ENCODE results near the gene RGS2.

RGS2 gene

GRCh38 chr1:192795916-192796618 is 12.8 kb upstream of the RGS2 start:
- DNase-seq (ENCODE audit: low read depth in 2 of 2) = no peak

GRCh38 chr1:192797143-192797542 is 11.7 kb upstream of the RGS2 start:
- no peak for DNase-seq (ENCODE audit: low read depth in 2 of 2)

- no peak for DNase-seq (ENCODE audit: low read depth in 2 of 2)
Measured at GRCh38 chr1:192797891-192798290, 10.9 kb upstream of the RGS2 start.

GRCh38 chr1:192801451-192801850 is 7.4 kb upstream of the RGS2 start:
- no peak for DNase-seq (ENCODE audit: low read depth in 2 of 2)

GRCh38 chr1:192802406-192802805 is 6.4 kb upstream of the RGS2 start:
- no peak for DNase-seq (ENCODE audit: low read depth in 2 of 2)

GRCh38 chr1:192803501-192803900 is 5.3 kb upstream of the RGS2 start:
- DNase-seq (ENCODE audit: low read depth in 2 of 2) = no peak

GRCh38 chr1:192805832-192806323 is 3.0 kb upstream of the RGS2 start:
- DNase-seq (ENCODE audit: low read depth in 2 of 2) = no peak

GRCh38 chr1:192807211-192808162 is 1.4 kb upstream of the RGS2 start:
- DNase-seq (ENCODE audit: low read depth in 2 of 2) = no peak

GRCh38 chr1:192808163-192808517 is 699 bp upstream of the RGS2 start:
- no peak for DNase-seq (ENCODE audit: low read depth in 2 of 2)

GRCh38 chr1:192809307-192810252 is 741 bp downstream of the RGS2 start:
- DNase-seq (ENCODE audit: low read depth in 2 of 2) = peak; percentile 20 to 23

- DNase-seq (ENCODE audit: low read depth in 2 of 2) = no peak
Measured at GRCh38 chr1:192810253-192810880, 1.5 kb downstream of the RGS2 start.

- no peak for DNase-seq (ENCODE audit: low read depth in 2 of 2)
Measured at GRCh38 chr1:192811006-192811405, 2.2 kb downstream of the RGS2 start.

- no peak for DNase-seq (ENCODE audit: low read depth in 2 of 2)
Measured at GRCh38 chr1:192811594-192812239, 2.9 kb downstream of the RGS2 start.

- no peak for DNase-seq (ENCODE audit: low read depth in 2 of 2)
Measured at GRCh38 chr1:192812420-192813209, 3.8 kb downstream of the RGS2 start.

GRCh38 chr1:192814805-192815204 is 6.0 kb downstream of the RGS2 start:
- DNase-seq (ENCODE audit: low read depth in 2 of 2) = no peak

- no peak for DNase-seq (ENCODE audit: low read depth in 2 of 2)
Measured at GRCh38 chr1:192817246-192817645, 8.4 kb downstream of the RGS2 start.

GRCh38 chr1:192821296-192821695 is 12.5 kb downstream of the RGS2 start:
- DNase-seq (ENCODE audit: low read depth in 2 of 2) = no peak

GRCh38 chr1:192824511-192824910 is 15.7 kb downstream of the RGS2 start:
- DNase-seq (ENCODE audit: low read depth in 2 of 2) = no peak

- no peak for DNase-seq (ENCODE audit: low read depth in 2 of 2)
Measured at GRCh38 chr1:192826791-192827546, 18.1 kb downstream of the RGS2 start.

Measured in stimulated activated CD4-positive, alpha-beta T cell treated with anti-CD3 and anti-CD28 coated beads, Interleukin-4, amount 100 ng/mL, for 48 hours (primary cell).